GM12878 (cell line): ENCODE measurements around the gene SREK1. TPM values are rescaled to one million over a fixed set of nuclear protein-coding genes. Genes with fewer than 3 reads are reported as not detected.

ENCODE experiments used
- CBX3 ChIP-seq: fragments of 200-600 bp; sonication (generic); IDR thresholded peaks from 2 replicates; pipeline ENCODE4 v1.6.1; 2016; ENCODE audit warnings: low read depth, borderline replicate concordance
- CHD1 ChIP-seq: IDR thresholded peaks from 2 replicates; pipeline ENCODE4 v1.6.1; 2012; ENCODE audit warnings: low read depth, low read length, improper control_type of control experiment
- HDAC2 ChIP-seq: fragments of 200-600 bp; sonication (generic); IDR thresholded peaks from 2 replicates; pipeline ENCODE4 v1.6.1; 2017
- MEF2A ChIP-seq: IDR thresholded peaks from 2 replicates; pipeline ENCODE4 v1.6.1; 2011; ENCODE audit warnings: low read depth, mild to moderate bottlenecking, low read length, moderate library complexity; ENCODE audit not compliant: insufficient read depth
- NFXL1 ChIP-seq: fragments of 450-650 bp; IDR thresholded peaks from 2 replicates; pipeline ENCODE4 v1.6.1; 2017; ENCODE audit warnings: antibody characterized with exemption, mild to moderate bottlenecking, borderline replicate concordance
- PBX3 ChIP-seq: IDR thresholded peaks from 2 replicates; pipeline ENCODE4 v1.6.1; 2011; ENCODE audit warnings: mild to moderate bottlenecking, low read depth, low read length, moderate library complexity; ENCODE audit not compliant: insufficient replicate concordance
- SMAD5 ChIP-seq: IDR thresholded peaks from 2 replicates; pipeline ENCODE4 v1.6.1; 2016; ENCODE audit warnings: antibody characterized with exemption, low read depth
- STAT1 ChIP-seq: fragments of 450-650 bp; conservative IDR thresholded peaks from 2 replicates; pipeline ENCODE4 v1.6.1; 2014; ENCODE audit warnings: antibody characterized with exemption, mild to moderate bottlenecking
- SUPT20H ChIP-seq: IDR thresholded peaks from 2 replicates; pipeline ENCODE4 v1.6.1; 2011; ENCODE audit warnings: low read depth, mild to moderate bottlenecking, low read length, moderate library complexity, borderline replicate concordance; ENCODE audit not compliant: control insufficient read depth
- ZBTB33 ChIP-seq: fragments of 450-650 bp; IDR thresholded peaks from 2 replicates; pipeline ENCODE4 v1.6.1; 2017; ENCODE audit warnings: mild to moderate bottlenecking
- ZBTB40 ChIP-seq: fragments of 450-650 bp; IDR thresholded peaks from 2 replicates; pipeline ENCODE4 v1.6.1; 2016; ENCODE audit warnings: mild to moderate bottlenecking, moderate library complexity, borderline replicate concordance
- ZNF274 ChIP-seq: IDR thresholded peaks from one replicate; pipeline ENCODE4 v1.8.0; 2011; ENCODE audit not compliant: insufficient read length, insufficient read depth
- polyA plus RNA-seq, 11 experiments: library from polyadenylated mRNA; depleted of rRNA in 4 of 11; unstranded in 6 of 11; stranded (reverse) in 5 of 11; fragments of >200 nt; fragmentation: Nextera tagmentation in 4 of 11; fragmentation: Illumina TruSeq in 1 of 11; extraction: Ambion mirVana in 4 of 11; extraction: Trizol in 1 of 11; gene quantifications; 1 replicate in 1 of 11; 2 replicates in 10 of 11; pipeline versions ENCODE4 v1.2.1 to v1.2.3, GENCODE V29; 2011 to 2016; ENCODE audit warnings: inconsistent platforms in 2 of 11, missing spikeins in 2 of 11, low read depth in 1 of 11
- total RNA-seq, 4 experiments: library from RNA; depleted of rRNA in 3 of 4; stranded (reverse); fragments of >200 nt in 3 of 4; fragmentation: Illumina TruSeq in 1 of 4; extraction: Trizol in 1 of 4; gene quantifications; 2 replicates each; pipeline versions ENCODE4 v1.2.1 to v1.2.3, GENCODE V29; 2013 to 2021
- TF ChIP-seq, protein P1 (sequence below): fragments of 450-650 bp; IDR thresholded peaks from 2 replicates; pipeline ENCODE4 v1.6.1; 2017; ENCODE audit warnings: mild to moderate bottlenecking, moderate library complexity

SREK1 gene
- total and polyA plus RNA-seq, 10 of the 15 experiments (the other 5 are each of a cell fraction or from before 2014, with no cell fraction given), result 30.7 to 100 (median 61.5) TPM

DNA sequence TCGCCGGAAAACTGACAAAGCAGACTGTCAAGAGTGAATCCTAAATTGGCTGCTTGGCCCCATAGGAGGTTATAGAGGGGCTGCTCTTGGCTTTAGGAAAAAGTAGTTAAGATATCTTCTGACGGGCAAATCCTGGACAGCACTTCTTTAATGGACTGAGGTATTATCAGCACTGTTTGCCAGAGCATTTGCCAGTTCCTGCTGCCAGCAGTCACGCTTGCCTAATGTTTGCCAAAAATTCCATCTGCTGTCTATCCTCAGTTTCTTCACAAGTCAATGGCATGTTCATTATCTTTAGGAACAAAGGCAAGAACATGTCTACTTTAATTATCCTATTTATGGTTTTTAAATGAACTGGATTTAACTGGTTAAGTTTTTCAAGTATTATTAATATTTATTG is 25.8 kb upstream of the SREK1 start (continued):
- TF ChIP-seq PBX3 (no peak), CHD1 (no peak), ZBTB40 (no peak), CBX3 (no peak), ZBTB33 (no peak), ZNF274 (no peak), NFXL1 (no peak), STAT1 (no peak), MEF2A (no peak), SMAD5 (no peak), SUPT20H (no peak), HDAC2 (no peak)
- TF ChIP-seq, protein P1, sequence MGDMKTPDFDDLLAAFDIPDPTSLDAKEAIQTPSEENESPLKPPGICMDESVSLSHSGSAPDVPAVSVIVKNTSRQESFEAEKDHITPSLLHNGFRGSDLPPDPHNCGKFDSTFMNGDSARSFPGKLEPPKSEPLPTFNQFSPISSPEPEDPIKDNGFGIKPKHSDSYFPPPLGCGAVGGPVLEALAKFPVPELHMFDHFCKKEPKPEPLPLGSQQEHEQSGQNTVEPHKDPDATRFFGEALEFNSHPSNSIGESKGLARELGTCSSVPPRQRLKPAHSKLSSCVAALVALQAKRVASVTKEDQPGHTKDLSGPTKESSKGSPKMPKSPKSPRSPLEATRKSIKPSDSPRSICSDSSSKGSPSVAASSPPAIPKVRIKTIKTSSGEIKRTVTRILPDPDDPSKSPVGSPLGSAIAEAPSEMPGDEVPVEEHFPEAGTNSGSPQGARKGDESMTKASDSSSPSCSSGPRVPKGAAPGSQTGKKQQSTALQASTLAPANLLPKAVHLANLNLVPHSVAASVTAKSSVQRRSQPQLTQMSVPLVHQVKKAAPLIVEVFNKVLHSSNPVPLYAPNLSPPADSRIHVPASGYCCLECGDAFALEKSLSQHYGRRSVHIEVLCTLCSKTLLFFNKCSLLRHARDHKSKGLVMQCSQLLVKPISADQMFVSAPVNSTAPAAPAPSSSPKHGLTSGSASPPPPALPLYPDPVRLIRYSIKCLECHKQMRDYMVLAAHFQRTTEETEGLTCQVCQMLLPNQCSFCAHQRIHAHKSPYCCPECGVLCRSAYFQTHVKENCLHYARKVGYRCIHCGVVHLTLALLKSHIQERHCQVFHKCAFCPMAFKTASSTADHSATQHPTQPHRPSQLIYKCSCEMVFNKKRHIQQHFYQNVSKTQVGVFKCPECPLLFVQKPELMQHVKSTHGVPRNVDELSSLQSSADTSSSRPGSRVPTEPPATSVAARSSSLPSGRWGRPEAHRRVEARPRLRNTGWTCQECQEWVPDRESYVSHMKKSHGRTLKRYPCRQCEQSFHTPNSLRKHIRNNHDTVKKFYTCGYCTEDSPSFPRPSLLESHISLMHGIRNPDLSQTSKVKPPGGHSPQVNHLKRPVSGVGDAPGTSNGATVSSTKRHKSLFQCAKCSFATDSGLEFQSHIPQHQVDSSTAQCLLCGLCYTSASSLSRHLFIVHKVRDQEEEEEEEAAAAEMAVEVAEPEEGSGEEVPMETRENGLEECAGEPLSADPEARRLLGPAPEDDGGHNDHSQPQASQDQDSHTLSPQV, result no peak
